Measurements from ENCODE around the gene RGMA.

DNA sequence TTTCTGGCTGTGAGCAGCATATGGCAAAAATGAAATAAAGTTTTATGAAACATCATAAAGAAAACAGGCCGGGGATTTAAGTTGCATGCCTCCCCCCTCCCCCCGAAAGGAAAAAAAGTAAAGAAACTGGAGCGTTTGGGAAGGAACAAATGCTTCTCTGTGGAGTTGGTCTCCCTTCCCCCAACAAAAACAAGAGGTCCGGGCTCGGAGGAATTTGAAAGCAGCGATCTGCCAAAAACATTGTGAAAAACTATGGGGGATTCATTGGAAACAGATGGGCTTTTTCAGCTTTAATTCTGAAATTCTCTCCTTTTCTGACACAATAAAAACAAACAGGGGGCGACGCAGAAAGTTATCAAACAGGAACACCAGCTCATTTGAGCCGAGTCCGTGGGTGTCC, 17.0 kb downstream of the RGMA start:
- TF ChIP-seq, protein P1, sequence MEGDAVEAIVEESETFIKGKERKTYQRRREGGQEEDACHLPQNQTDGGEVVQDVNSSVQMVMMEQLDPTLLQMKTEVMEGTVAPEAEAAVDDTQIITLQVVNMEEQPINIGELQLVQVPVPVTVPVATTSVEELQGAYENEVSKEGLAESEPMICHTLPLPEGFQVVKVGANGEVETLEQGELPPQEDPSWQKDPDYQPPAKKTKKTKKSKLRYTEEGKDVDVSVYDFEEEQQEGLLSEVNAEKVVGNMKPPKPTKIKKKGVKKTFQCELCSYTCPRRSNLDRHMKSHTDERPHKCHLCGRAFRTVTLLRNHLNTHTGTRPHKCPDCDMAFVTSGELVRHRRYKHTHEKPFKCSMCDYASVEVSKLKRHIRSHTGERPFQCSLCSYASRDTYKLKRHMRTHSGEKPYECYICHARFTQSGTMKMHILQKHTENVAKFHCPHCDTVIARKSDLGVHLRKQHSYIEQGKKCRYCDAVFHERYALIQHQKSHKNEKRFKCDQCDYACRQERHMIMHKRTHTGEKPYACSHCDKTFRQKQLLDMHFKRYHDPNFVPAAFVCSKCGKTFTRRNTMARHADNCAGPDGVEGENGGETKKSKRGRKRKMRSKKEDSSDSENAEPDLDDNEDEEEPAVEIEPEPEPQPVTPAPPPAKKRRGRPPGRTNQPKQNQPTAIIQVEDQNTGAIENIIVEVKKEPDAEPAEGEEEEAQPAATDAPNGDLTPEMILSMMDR (IDR thresholded peaks at IDR 0.05) = no peak
- TF ChIP-seq POLR2A (IDR thresholded peaks at IDR 0.05) (no peak), EP300 (IDR thresholded peaks at IDR 0.05) (no peak), POLR2AphosphoS5 (IDR thresholded peaks at IDR 0.05) (no peak)
